Fibroblast of mammary gland (primary cell): ENCODE measurements around the gene LMNTD2.

ENCODE experiments used
- DNase-seq: peaks from one replicate; pipeline ENCODE4 v3.0.0-alpha.2; 2010; ENCODE audit warnings: low read depth
- H3K4me3 ChIP-seq: 2 replicates; pipeline ENCODE4 v1.5.1; 2011; ENCODE audit warnings: low read depth, mild to moderate bottlenecking, low read length, moderate library complexity; ENCODE audit not compliant: control insufficient read depth
- TF ChIP-seq, protein P1 (sequence below): conservative IDR thresholded peaks from 2 replicates; pipeline ENCODE4 v1.5.1; 2011; ENCODE audit warnings: low read depth, low read length, inconsistent platforms; ENCODE audit not compliant: control insufficient read depth, insufficient read depth

LMNTD2 gene

GRCh38 chr11:560305-561147 lies at the start of gene LMNTD2, which contains the start of gene RASSF7:
Gene LMNTD2 (minus strand): TSS chr11:560738. CDS start chr11:560716, 22 bp downstream.
Gene RASSF7 (plus strand): TSS chr11:560970. CDS start chr11:561769, 799 bp downstream.
- peak; percentile 54 for DNase-seq
- H3K4me3 ChIP-seq, result peak within 1 kb of the TSS; percentile 50
- TF ChIP-seq, protein P1, sequence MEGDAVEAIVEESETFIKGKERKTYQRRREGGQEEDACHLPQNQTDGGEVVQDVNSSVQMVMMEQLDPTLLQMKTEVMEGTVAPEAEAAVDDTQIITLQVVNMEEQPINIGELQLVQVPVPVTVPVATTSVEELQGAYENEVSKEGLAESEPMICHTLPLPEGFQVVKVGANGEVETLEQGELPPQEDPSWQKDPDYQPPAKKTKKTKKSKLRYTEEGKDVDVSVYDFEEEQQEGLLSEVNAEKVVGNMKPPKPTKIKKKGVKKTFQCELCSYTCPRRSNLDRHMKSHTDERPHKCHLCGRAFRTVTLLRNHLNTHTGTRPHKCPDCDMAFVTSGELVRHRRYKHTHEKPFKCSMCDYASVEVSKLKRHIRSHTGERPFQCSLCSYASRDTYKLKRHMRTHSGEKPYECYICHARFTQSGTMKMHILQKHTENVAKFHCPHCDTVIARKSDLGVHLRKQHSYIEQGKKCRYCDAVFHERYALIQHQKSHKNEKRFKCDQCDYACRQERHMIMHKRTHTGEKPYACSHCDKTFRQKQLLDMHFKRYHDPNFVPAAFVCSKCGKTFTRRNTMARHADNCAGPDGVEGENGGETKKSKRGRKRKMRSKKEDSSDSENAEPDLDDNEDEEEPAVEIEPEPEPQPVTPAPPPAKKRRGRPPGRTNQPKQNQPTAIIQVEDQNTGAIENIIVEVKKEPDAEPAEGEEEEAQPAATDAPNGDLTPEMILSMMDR, result no peak

- TF ChIP-seq, protein P1, result no peak
Observed at GRCh38 chr11:609341-609811, 48.8 kb upstream of the LMNTD2 start.

DNA sequence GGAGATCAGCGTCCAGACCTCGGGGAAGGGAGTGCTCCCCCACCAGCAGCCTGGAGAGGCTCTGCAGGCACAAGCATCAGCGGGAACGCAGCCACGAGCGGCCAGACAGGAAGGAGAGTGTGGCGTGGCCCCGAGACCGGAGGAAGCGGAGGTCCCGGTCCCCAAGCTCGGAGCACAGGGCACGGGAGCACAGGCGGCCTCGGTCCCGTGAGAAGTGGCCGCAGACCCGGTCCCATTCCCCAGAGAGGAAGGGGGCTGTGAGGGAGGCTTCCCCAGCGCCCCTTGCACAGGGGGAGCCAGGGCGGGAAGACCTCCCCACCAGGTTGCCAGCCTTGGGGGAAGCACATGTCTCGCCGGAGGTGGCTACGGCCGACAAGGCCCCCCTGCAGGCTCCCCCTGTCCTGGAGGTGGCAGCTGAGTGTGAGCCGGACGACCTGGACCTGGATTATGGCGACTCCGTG lies 48.3 kb upstream of the LMNTD2 start:
- TF ChIP-seq, protein P1, result no peak
- DNase-seq, result no peak

More at GRCh38 chr11:609341-609811, 48.8 kb upstream of the LMNTD2 start:
- no peak for DNase-seq
- H3K4me3 ChIP-seq, result no peak overlapping the region

GRCh38 chr11:607971-608659 lies 47.6 kb upstream of the LMNTD2 start:
- no peak for DNase-seq
- H3K4me3 ChIP-seq, result no peak overlapping the region
- TF ChIP-seq, protein P1, result no peak

More for the DNA sequence above, 48.3 kb upstream of the LMNTD2 start:
- no peak overlapping the region for H3K4me3 ChIP-seq

GRCh38 chr11:607020-607780 lies 46.7 kb upstream of the LMNTD2 start:
- no peak for DNase-seq
- H3K4me3 ChIP-seq, result no peak overlapping the region
- TF ChIP-seq, protein P1, result no peak

DNA sequence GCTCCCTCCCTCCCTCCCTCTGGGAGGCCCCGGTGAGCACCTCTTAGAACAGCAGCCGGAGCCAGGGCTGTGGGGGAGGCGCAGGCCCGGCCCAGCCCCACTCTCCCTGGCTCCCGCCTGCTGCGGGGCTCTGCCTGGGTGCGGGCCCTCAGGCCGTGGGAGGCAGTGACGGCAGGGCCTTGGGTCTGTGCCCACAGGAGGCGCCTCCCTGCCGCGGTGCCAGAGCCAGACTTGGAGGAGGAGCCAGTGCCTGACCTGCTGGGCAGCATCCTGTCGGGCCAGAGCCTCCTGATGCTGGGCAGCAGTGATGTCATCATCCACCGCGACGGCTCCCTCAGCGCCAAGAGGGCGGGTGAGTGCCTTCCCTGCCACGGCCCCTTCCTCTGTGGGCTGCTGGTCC lies 45.7 kb upstream of the LMNTD2 start:
- TF ChIP-seq, protein P1, result no peak
- DNase-seq, result peak; percentile 76
- H3K4me3 ChIP-seq, result no peak overlapping the region
